H9 (cell line): ENCODE results near the gene CMTM5. TPM values are rescaled to one million over a fixed set of nuclear protein-coding genes. Genes with fewer than 3 reads are reported as not detected.

Experiments
- DNase-seq: peaks from one replicate; pipeline ENCODE4 v3.0.0-alpha.2; 2017
- H2AFZ ChIP-seq: one replicate; pipeline ENCODE4 v1.6.1; 2013; ENCODE audit warnings: mild to moderate bottlenecking, low read length, control low read depth, moderate library complexity
- H2AK5ac ChIP-seq: 2 replicates; pipeline ENCODE4 v1.6.1; 2013; ENCODE audit warnings: low read length, control low read depth, mixed read lengths; ENCODE audit not compliant: insufficient read length
- H2BK120ac ChIP-seq: one replicate; pipeline ENCODE4 v1.6.1; 2013; ENCODE audit warnings: low read depth, mild to moderate bottlenecking, low read length, control low read depth, inconsistent platforms; ENCODE audit not compliant: poor library complexity, severe bottlenecking
- H2BK12ac ChIP-seq: 2 replicates; pipeline ENCODE4 v1.6.1; 2013; ENCODE audit warnings: low read length, control low read depth, mixed read lengths, low read depth; ENCODE audit not compliant: insufficient read length
- H2BK15ac ChIP-seq: 2 replicates; pipeline ENCODE4 v1.6.1; 2013; ENCODE audit warnings: low read depth, low read length, control low read depth
- H2BK20ac ChIP-seq: one replicate; pipeline ENCODE4 v1.6.1; 2013; ENCODE audit warnings: low read depth, mild to moderate bottlenecking, low read length, control low read depth, inconsistent platforms; ENCODE audit not compliant: poor library complexity, severe bottlenecking
- H2BK5ac ChIP-seq: 2 replicates; pipeline ENCODE4 v1.6.1; 2013; ENCODE audit warnings: low read length, control low read depth, mixed read lengths; ENCODE audit not compliant: insufficient read length
- H3K14ac ChIP-seq: 2 replicates; pipeline ENCODE4 v1.6.1; 2013; ENCODE audit warnings: low read length, control low read depth; ENCODE audit not compliant: insufficient read depth
- H3K18ac ChIP-seq: 2 replicates; pipeline ENCODE4 v1.6.1; 2013; ENCODE audit warnings: low read depth, mild to moderate bottlenecking, mixed read lengths, low read length, control low read depth; ENCODE audit not compliant: insufficient read length
- H3K23ac ChIP-seq: 2 replicates; pipeline ENCODE4 v1.6.1; 2013; ENCODE audit warnings: low read length, control low read depth, mixed read lengths, low read depth; ENCODE audit not compliant: insufficient read length
- H3K23me2 ChIP-seq: 2 replicates; pipeline ENCODE4 v1.6.1; 2013; ENCODE audit warnings: low read depth, mild to moderate bottlenecking, mixed read lengths, low read length, control low read depth; ENCODE audit not compliant: insufficient read length, poor library complexity, severe bottlenecking
- H3K27ac ChIP-seq: 2 replicates; pipeline ENCODE4 v1.5.1; 2013; ENCODE audit warnings: low read length, control low read depth, mixed read lengths, low read depth; ENCODE audit not compliant: insufficient read length
- H3K27me3 ChIP-seq: 2 replicates; pipeline ENCODE4 v1.6.1; 2013; ENCODE audit warnings: low read length, control low read depth, inconsistent platforms; ENCODE audit not compliant: insufficient read depth
- H3K4ac ChIP-seq: 2 replicates; pipeline ENCODE4 v1.6.1; 2013; ENCODE audit warnings: low read depth, mild to moderate bottlenecking, control low read depth, inconsistent platforms, low read length, moderate library complexity
- H3K4me1 ChIP-seq: 2 replicates; pipeline ENCODE4 v1.6.1; 2013; ENCODE audit warnings: low read length, control low read depth, inconsistent platforms; ENCODE audit not compliant: insufficient read depth
- H3K4me2 ChIP-seq: 2 replicates; pipeline ENCODE4 v1.6.1; 2013; ENCODE audit warnings: low read length, control low read depth, mixed read lengths; ENCODE audit not compliant: insufficient read length, insufficient read depth
- H3K56ac ChIP-seq: 2 replicates; pipeline ENCODE4 v1.6.1; 2013; ENCODE audit warnings: low read depth, mild to moderate bottlenecking, mixed read lengths, low read length, control low read depth; ENCODE audit not compliant: insufficient read length
- H3K79me1 ChIP-seq: 2 replicates; pipeline ENCODE4 v1.6.1; 2013; ENCODE audit warnings: low read depth, mild to moderate bottlenecking, moderate library complexity, low read length, control low read depth, inconsistent platforms; ENCODE audit not compliant: insufficient read depth, poor library complexity, severe bottlenecking
- H3K79me2 ChIP-seq: 2 replicates; pipeline ENCODE4 v1.6.1; 2013; ENCODE audit warnings: low read length, control low read depth, inconsistent platforms; ENCODE audit not compliant: insufficient read depth
- H3K9ac ChIP-seq: 2 replicates; pipeline ENCODE4 v1.6.1; 2013; ENCODE audit warnings: low read length, control low read depth, mixed read lengths; ENCODE audit not compliant: insufficient read length; ENCODE audit errors: extremely low read depth
- H3K9me3 ChIP-seq: one replicate; pipeline ENCODE4 v1.6.1; 2013; ENCODE audit warnings: low read depth, low read length, inconsistent platforms; ENCODE audit not compliant: control insufficient read depth
- H3T11ph ChIP-seq: one replicate; pipeline ENCODE4 v1.6.1; 2013; ENCODE audit warnings: mild to moderate bottlenecking, low read length, control low read depth, inconsistent platforms
- H4K20me1 ChIP-seq: one replicate; pipeline ENCODE4 v1.6.1; 2013; ENCODE audit not compliant: control insufficient read depth, insufficient read length, insufficient read depth
- H4K5ac ChIP-seq: 2 replicates; pipeline ENCODE4 v1.6.1; 2013; ENCODE audit warnings: low read depth, mild to moderate bottlenecking, mixed read lengths, low read length, control low read depth; ENCODE audit not compliant: insufficient read length
- H4K8ac ChIP-seq: replicated peaks from 2 replicates; pipeline ENCODE4 v1.6.1; 2013; ENCODE audit warnings: low read length, control low read depth, mixed read lengths, low read depth; ENCODE audit not compliant: insufficient read length
- H4K91ac ChIP-seq: 2 replicates; pipeline ENCODE4 v1.6.1; 2013; ENCODE audit warnings: low read depth, mild to moderate bottlenecking, moderate library complexity, mixed read lengths, low read length, control low read depth; ENCODE audit not compliant: insufficient read length
- H3K27ac Mint-ChIP-seq, 3 experiments: 2 replicates in 2 of 3; 3 replicates in 1 of 3; pipeline ENCODE4 v1.8.0; 2020 to 2021; ENCODE audit warnings: mixed read lengths in 3 of 3, mild to moderate bottlenecking in 1 of 3, moderate library complexity in 1 of 3
- H3K27me3 Mint-ChIP-seq: 2 replicates; pipeline ENCODE4 v1.8.0; 2021; ENCODE audit warnings: low read depth, mild to moderate bottlenecking, moderate library complexity, mixed read lengths
- H3K36me3 Mint-ChIP-seq, 3 experiments: 2 replicates in 2 of 3; 3 replicates in 1 of 3; pipeline ENCODE4 v1.8.0; 2020 to 2021; ENCODE audit warnings: low read depth in 3 of 3, mixed read lengths in 3 of 3; ENCODE audit not compliant: insufficient read depth in 1 of 3
- H3K4me1 Mint-ChIP-seq, 2 experiments: 2 replicates each; pipeline ENCODE4 v1.8.0; 2020; ENCODE audit warnings: mixed read lengths in 2 of 2
- H3K4me3 Mint-ChIP-seq, 2 experiments: 2 replicates in 1 of 2; 3 replicates in 1 of 2; pipeline ENCODE4 v1.8.0; 2020 to 2021; ENCODE audit warnings: mild to moderate bottlenecking in 2 of 2, mixed read lengths in 2 of 2, moderate library complexity in 1 of 2
- H3K9me3 Mint-ChIP-seq, 2 experiments: 2 replicates in 1 of 2; 3 replicates in 1 of 2; pipeline ENCODE4 v1.8.0; 2020; ENCODE audit warnings: mild to moderate bottlenecking in 2 of 2, mixed read lengths in 2 of 2, moderate library complexity in 1 of 2
- WGBS: extraction: QIAGEN DNeasy Blood & Tissue Kit; methylation state at CpG from one replicate; pipeline ENCODE4 v1.1.7; 2013; ENCODE audit warnings: missing lambda C conversion rate, low lambda C conversion rate, mixed read lengths; ENCODE audit not compliant: insufficient read length; ENCODE audit errors: extremely low coverage; 5-methylcytosine and 5-hydroxymethylcytosine counted together
- total RNA-seq: library from RNA; stranded (reverse); gene quantifications from 2 replicates; pipeline ENCODE4 v1.2.1, GENCODE V29; 2021
- TF ChIP-seq, protein P1 (sequence below): fragments of 200-600 bp; sonication (generic); conservative IDR thresholded peaks from 3 replicates; pipeline ENCODE4 v1.8.0; 2021; ENCODE audit warnings: antibody characterized with exemption, mild to moderate bottlenecking

CMTM5 gene
- total RNA-seq, 1 experiment from 2014 or later = not detected

- no peak overlapping the region for H3K27ac Mint-ChIP-seq
- Histone ChIP-seq H3K23ac (no peak overlapping the region), H2BK20ac (no peak overlapping the region), H2AK5ac (no peak overlapping the region), H3K79me1 (no peaks in the 10 kb centered on the region), H2AFZ (no peak overlapping the region), H3K18ac (no peak overlapping the region), H2BK15ac (no peak overlapping the region), H3K4me1 (0 out of 2 replicates have a peak, but pooled peaks cover 3% of the 10 kb centered on the region), H4K91ac (no peak overlapping the region), H4K8ac (no peak overlapping the region), H4K20me1 (no peaks in the 10 kb centered on the region), H3K56ac (no peak overlapping the region), H3K23me2 (no peaks in the 10 kb centered on the region), H4K5ac (no peak overlapping the region), H3K27me3 (no peaks in the 10 kb centered on the region), H3T11ph (no peak overlapping the region), H2BK120ac (no peak overlapping the region), H3K4me2 (no peak overlapping the region), H2BK12ac (no peak overlapping the region), H3K79me2 (no peaks in the 10 kb centered on the region), H3K4ac (no peak overlapping the region), H3K9me3 (no peaks in the 10 kb centered on the region), H3K9ac (no peak overlapping the region), H3K14ac (no peak overlapping the region), H2BK5ac (no peak overlapping the region), H3K27ac (no peak overlapping the region)
- H3K36me3 Mint-ChIP-seq = no peaks in the 10 kb centered on the region; a peak in 1 of 7 replicates
- WGBS = no CpG with 5 or more reads among the region's 1 CpG
- 0 out of 5 replicates have a peak, but pooled peaks cover 0 to 3% of the 10 kb centered on the region in 2 experiments for H3K9me3 Mint-ChIP-seq
- no peak for DNase-seq
- peaks cover 8 to 10% of the 10 kb centered on the region in 2 experiments for H3K4me1 Mint-ChIP-seq
- no peak overlapping the region for H3K4me3 Mint-ChIP-seq
- peaks cover 41% of the 10 kb centered on the region for H3K27me3 Mint-ChIP-seq
- TF ChIP-seq, protein P1, sequence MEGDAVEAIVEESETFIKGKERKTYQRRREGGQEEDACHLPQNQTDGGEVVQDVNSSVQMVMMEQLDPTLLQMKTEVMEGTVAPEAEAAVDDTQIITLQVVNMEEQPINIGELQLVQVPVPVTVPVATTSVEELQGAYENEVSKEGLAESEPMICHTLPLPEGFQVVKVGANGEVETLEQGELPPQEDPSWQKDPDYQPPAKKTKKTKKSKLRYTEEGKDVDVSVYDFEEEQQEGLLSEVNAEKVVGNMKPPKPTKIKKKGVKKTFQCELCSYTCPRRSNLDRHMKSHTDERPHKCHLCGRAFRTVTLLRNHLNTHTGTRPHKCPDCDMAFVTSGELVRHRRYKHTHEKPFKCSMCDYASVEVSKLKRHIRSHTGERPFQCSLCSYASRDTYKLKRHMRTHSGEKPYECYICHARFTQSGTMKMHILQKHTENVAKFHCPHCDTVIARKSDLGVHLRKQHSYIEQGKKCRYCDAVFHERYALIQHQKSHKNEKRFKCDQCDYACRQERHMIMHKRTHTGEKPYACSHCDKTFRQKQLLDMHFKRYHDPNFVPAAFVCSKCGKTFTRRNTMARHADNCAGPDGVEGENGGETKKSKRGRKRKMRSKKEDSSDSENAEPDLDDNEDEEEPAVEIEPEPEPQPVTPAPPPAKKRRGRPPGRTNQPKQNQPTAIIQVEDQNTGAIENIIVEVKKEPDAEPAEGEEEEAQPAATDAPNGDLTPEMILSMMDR = no peak
Measured at GRCh38 chr14:23386999-23387398, 10.2 kb downstream of the CMTM5 start.
